Nephron (organoid): Measurements from ENCODE around the gene ANKRD13A.

Experiments
- H3K27ac Mint-ChIP-seq, 3 experiments: 2 replicates each; pipeline ENCODE4 v1.8.0; 2020; ENCODE audit warnings: mixed read lengths in 3 of 3, mild to moderate bottlenecking in 2 of 3, moderate library complexity in 1 of 3
- H3K27me3 Mint-ChIP-seq: 2 replicates; pipeline ENCODE4 v1.8.0; 2021; ENCODE audit warnings: low read depth, mild to moderate bottlenecking, moderate library complexity, mixed read lengths
- H3K36me3 Mint-ChIP-seq: 2 replicates; pipeline ENCODE4 v1.8.0; 2020; ENCODE audit warnings: low read depth, mixed read lengths
- H3K4me1 Mint-ChIP-seq: 2 replicates; pipeline ENCODE4 v1.8.0; 2020; ENCODE audit warnings: mixed read lengths
- H3K4me3 Mint-ChIP-seq, 3 experiments: 2 replicates each; pipeline ENCODE4 v1.8.0; 2020; ENCODE audit warnings: mild to moderate bottlenecking in 3 of 3, mixed read lengths in 3 of 3, moderate library complexity in 2 of 3
- H3K9me3 Mint-ChIP-seq: 2 replicates; pipeline ENCODE4 v1.8.0; 2020; ENCODE audit warnings: mixed read lengths
- CTCF ChIP-seq, 3 experiments: fragments of 200-600 bp; sonication (generic); IDR thresholded peaks; one replicate each; pipeline ENCODE4 v1.5.0; 2021; ENCODE audit warnings: antibody characterized with exemption in 3 of 3; ENCODE audit not compliant: unreplicated experiment in 3 of 3

Gene ANKRD13A

DNA sequence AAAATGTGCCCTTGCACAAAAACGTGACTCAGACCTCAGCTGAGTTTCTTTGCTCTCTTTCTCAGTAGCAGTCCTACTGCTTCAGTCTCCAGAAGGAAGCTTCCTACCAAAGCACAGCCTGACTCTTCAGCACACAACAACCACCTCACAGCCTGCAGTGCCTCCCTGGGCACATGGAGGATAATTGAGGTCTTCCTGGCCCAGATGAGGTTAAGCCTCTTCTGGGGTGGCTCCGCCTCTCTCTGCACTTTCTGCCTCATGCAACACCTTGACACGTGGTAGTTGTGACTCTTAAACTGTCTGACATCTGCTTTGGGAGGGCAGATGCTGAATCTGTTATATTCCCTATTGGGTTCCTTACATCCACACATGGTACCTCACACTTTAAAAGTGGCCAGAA, 36.8 kb upstream of the ANKRD13A start:
- Mint-ChIP-seq H3K36me3 (peaks cover 63% of the 10 kb centered on the region), H3K27me3 (no peaks in the 10 kb centered on the region), H3K9me3 (no peaks in the 10 kb centered on the region), H3K4me3 (no peak overlapping the region), H3K4me1 (no peaks in the 10 kb centered on the region), H3K27ac (no peak overlapping the region)
- TF ChIP-seq CTCF (IDR thresholded peaks at IDR 0.05; ENCODE audit: unreplicated experiment in 3 of 3) = no peak

GRCh38 chr12:109963330-109963729, 35.9 kb upstream of the ANKRD13A start:
- H3K9me3 Mint-ChIP-seq = no peaks in the 10 kb centered on the region
- peaks cover 54% of the 10 kb centered on the region for H3K36me3 Mint-ChIP-seq
- no peak overlapping the region for H3K4me3 Mint-ChIP-seq
- no peak overlapping the region for H3K27ac Mint-ChIP-seq
- no peaks in the 10 kb centered on the region for H3K27me3 Mint-ChIP-seq
- no peak for TF ChIP-seq CTCF (IDR thresholded peaks at IDR 0.05; ENCODE audit: unreplicated experiment in 3 of 3)
- no peaks in the 10 kb centered on the region for H3K4me1 Mint-ChIP-seq

DNA sequence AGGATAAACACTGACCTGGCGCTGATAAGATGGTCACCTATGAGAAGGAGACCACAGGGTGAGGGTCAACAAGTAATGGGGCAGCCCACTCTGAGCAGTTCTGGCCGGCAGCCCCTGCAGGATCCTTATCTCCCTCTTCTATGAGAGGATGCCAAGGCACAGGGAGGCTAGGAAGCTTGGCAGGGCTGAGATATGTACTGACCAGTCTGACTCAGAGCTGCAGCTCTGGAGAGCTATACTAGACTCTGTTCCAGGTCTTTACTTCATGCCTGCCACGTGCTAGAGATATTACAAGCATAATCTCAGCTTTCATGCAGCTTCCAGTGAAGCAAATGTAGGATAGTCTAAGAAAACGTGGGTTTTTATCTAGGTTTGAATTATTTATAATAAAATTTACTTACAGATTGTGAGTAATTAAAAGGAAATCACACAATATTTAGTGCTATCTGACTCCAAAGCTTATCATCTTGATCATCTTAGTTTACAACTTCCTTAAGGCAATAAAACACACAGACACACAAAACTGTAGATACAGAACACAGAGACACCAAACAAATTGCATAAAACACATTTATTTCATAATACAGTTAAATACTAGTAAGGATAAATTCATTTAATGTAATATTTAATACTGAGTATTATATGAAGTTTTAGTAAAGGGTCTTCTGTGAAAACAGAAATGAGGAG, 35.3 kb upstream of the ANKRD13A start:
- TF ChIP-seq CTCF (IDR thresholded peaks at IDR 0.05; ENCODE audit: unreplicated experiment in 3 of 3) = no peak
- H3K4me3 Mint-ChIP-seq = no peak overlapping the region
- no peak overlapping the region for H3K27ac Mint-ChIP-seq
- H3K4me1 Mint-ChIP-seq = no peaks in the 10 kb centered on the region
- no peaks in the 10 kb centered on the region for H3K27me3 Mint-ChIP-seq
- H3K36me3 Mint-ChIP-seq = peaks cover 48% of the 10 kb centered on the region
- H3K9me3 Mint-ChIP-seq = no peaks in the 10 kb centered on the region

DNA sequence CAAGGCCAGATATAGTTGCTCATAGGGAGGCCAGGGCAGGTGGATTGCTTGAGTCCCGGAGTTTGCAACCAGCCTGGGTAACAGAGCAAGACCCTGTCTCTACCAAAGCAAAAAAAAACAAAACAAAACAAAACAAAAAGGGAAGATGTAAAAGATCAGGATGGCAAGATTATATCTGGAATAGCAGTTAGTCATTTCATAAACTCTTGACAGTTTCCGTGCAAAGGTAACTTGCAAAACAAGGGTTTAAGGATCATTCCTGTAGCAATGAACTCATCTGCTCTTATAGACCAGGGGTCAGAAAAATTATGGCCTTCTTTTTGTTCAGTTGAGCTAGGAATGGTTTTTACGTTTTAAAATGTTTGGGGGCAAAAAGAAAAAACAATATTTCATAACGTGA, 32.7 kb upstream of the ANKRD13A start:
- no peak overlapping the region for H3K4me3 Mint-ChIP-seq
- H3K27ac Mint-ChIP-seq = no peak overlapping the region
- no peaks in the 10 kb centered on the region for H3K9me3 Mint-ChIP-seq
- H3K36me3 Mint-ChIP-seq = peaks cover 33% of the 10 kb centered on the region
- no peak for TF ChIP-seq CTCF (IDR thresholded peaks at IDR 0.05; ENCODE audit: unreplicated experiment in 3 of 3)
- H3K27me3 Mint-ChIP-seq = no peaks in the 10 kb centered on the region
- H3K4me1 Mint-ChIP-seq = no peaks in the 10 kb centered on the region

- H3K4me3 Mint-ChIP-seq = no peak overlapping the region
- H3K4me1 Mint-ChIP-seq = no peaks in the 10 kb centered on the region
- no peaks in the 10 kb centered on the region for H3K9me3 Mint-ChIP-seq
- peaks cover 37% of the 10 kb centered on the region for H3K36me3 Mint-ChIP-seq
- TF ChIP-seq CTCF (IDR thresholded peaks at IDR 0.05; ENCODE audit: unreplicated experiment in 3 of 3) = no peak
- H3K27ac Mint-ChIP-seq = no peak overlapping the region
- H3K27me3 Mint-ChIP-seq = no peaks in the 10 kb centered on the region
These were observed 31.7 kb upstream of the ANKRD13A start for GRCh38 chr12:109967383-109968031.

DNA sequence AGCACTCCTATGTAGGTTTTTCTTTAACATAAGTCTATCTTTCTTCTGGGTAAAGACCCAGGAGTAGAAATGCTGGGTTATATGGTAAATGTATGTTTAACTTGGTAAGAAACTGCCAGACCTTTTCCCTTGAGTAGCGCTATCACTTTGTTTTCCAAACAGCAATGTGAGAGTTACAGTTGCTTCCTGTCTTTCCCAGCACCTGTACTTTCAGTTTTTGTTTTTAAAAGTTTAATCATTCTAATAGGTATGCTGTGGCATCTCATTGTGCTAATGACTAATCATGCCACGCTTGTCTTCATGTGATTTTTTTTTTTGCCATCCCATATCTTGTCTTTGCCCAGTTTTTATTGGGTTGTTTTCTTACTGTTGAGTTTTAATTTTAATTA, 31.2 kb upstream of the ANKRD13A start:
- Mint-ChIP-seq H3K4me3 (no peak overlapping the region), H3K36me3 (peaks cover 36% of the 10 kb centered on the region), H3K4me1 (no peaks in the 10 kb centered on the region), H3K27ac (no peak overlapping the region), H3K9me3 (no peaks in the 10 kb centered on the region), H3K27me3 (no peaks in the 10 kb centered on the region)
- no peak for TF ChIP-seq CTCF (IDR thresholded peaks at IDR 0.05; ENCODE audit: unreplicated experiment in 3 of 3)
